HG03045 (cell line): ENCODE measurements around the gene NHERF1.

ENCODE experiments used
- ATAC-seq: cut with Tn5 transposase; IDR thresholded peaks from one replicate; pipeline ENCODE4 v1.9.1; 2021; ENCODE audit warnings: mild to moderate bottlenecking, moderate library complexity; ENCODE audit not compliant: unreplicated experiment

The NHERF1 gene

DNA sequence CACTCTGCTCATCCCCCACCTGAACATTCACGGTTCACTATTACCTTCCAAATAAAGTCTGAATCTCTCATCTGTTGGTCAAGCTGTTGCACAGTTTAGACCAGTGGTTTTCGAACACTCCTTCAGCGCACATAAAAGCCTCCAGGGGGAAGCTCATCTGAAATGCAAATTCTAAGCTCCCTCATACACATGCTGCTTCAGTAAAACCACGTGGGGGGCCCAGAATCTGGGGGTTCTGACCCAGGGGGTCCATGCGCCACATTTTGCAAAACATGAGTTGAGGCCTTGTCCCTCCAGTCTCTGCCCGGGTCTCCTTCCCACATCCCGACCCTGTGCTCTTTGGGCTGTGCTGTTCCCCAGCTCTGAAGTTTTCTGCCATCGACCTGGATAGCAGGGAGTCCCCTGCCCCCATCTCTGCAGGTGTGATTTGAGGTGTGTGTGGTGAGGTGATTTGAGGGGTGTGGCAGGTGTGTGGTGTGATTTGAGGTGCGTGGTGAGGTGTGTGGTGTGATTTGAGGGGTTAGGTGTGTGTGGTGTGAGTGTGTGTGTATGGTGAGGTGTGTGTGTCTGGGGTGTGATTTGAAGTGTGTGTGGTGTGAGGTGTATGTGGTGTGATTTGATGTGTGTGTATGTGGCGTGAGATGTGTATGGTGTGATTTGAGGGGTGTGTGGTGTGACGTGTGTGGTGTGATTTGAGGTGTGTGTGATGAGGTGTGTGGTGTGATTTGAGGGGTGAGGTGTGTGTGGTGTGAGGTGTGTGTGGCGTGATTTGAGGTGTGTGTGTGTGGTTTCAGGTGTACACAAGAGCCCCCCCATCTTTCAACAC lies 16.2 kb upstream of the NHERF1 start:
- no peak for ATAC-seq

- ATAC-seq, result no peak
Observed at GRCh38 chr17:74733365-74734122, 14.9 kb upstream of the NHERF1 start.

DNA sequence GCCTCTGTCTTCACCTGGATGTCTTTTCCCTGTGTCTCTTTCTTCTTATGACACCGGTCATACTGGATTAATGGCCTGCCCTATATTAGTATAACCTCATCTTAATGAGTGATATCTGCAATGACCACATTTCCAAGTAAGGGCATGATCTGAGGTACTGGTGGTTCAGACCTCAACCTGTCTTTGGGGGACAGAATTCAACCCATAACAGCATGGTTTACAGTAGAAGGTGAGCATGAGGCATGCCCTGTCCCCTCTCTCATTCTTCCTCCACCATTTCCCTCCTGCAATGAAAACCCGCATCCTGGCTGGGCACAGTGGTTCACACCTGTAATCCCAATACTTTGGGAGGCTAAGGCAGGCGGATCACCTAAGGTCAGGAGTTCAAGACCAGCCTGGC lies 14.2 kb upstream of the NHERF1 start:
- ATAC-seq, result no peak

- ATAC-seq, result no peak
Observed at GRCh38 chr17:74736513-74737298, 11.7 kb upstream of the NHERF1 start, which contains the start of gene RAB37. Gene RAB37, plus strand, starts transcription at chr17:74737256. Its CDS starts 17 bp downstream, at chr17:74737273.

DNA sequence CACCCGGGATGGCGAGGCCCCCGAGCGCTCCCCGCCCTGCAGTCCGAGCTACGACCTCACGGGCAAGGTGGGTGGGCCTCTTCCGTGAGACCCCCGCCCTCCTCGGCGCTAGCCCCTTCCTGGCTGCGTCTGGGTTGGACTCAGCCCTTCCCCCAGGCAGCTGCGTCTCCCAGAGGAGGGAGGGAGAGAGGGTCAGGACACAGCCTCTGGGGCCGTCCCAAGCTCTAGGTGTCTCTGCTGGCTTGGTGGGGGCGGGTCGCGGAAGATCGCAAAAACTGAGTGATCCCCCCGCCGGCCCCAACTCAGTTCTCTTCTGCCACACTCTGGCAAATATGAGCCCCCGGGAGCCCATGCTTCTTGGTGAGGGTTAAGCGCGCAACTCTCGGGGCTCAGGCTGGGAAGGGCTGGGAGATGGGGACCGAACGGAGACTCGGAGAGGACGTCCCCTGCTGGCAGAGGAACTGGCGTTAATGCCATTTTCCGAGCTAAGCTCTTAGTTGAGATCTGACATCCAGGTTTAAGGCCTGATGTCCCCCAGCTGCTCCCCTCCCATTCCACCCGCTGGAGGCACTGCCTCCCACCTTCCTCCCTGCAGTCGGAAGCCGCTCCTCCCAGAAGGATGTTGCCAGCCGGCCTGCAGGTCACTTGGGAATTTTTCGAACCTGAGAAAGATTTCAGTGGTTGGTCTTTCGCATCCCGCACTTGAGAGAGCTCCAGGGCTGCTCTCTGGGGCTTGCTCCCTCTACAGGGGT lies 11.0 kb upstream of the NHERF1 start:
- no peak for ATAC-seq

GRCh38 chr17:74738051-74738996 lies 10.1 kb upstream of the NHERF1 start:
- no peak for ATAC-seq

DNA sequence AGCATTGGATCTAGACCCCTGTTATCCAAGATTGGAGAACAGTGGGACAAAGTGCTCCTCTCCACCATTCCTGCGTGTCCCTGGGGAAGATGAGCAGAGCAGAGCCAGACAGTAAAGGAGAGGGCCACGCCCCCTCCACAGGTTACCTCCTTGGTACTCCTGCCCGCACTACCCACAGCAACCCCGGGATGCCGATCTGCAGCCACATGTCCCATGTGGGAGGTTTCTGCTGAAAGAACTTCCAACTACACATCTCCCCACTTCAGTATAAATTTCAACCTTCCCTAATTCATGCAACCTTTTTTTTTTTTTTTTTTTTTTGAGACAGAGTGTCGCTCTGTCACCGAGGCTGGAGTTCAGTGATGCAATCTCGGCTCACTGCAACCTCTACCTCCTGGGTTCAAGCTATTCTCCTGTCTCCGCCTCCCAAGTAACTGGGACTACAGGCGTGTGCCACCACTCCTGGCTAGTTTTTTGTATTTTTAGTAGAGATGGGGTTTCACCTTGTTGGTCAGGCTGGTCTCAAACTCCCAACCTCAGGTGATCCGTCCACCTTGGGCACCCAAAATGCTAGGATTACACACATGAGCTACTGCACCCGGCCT lies 9.1 kb upstream of the NHERF1 start:
- no peak for ATAC-seq

GRCh38 chr17:74740173-74740572 lies 8.3 kb upstream of the NHERF1 start:
- ATAC-seq, result no peak

DNA sequence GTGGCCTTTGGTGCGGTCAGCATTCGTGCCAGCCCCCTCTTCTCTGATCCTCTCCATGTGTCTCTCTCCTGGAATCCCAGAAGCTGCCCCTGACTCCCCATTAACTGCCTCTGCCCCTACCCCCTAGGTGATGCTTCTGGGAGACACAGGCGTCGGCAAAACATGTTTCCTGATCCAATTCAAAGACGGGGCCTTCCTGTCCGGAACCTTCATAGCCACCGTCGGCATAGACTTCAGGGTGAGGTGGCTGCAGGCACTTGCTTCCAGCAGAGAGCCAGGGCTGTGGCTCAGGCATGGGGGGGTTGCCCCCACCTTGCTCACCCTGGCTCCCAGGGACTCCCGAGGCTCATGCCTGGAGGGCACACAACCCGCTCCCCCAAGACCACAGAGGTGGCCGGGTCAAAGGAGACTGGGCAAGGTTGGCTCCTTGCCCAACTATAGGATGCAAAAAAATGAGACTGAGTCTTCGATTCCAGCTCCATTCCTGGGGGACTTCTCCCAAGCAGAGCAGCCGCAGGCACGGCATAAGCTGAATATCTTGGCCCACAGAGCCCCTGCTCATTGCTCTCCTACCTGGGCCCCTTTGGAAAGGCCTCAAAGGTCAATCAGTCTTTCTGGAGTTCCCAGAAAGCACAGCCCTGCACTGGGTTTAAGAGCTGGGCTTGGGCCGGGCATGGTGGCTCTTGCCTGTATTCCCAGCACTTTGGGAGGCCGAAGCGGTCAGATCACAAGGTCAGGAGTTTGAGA lies 7.6 kb upstream of the NHERF1 start:
- no peak for ATAC-seq

DNA sequence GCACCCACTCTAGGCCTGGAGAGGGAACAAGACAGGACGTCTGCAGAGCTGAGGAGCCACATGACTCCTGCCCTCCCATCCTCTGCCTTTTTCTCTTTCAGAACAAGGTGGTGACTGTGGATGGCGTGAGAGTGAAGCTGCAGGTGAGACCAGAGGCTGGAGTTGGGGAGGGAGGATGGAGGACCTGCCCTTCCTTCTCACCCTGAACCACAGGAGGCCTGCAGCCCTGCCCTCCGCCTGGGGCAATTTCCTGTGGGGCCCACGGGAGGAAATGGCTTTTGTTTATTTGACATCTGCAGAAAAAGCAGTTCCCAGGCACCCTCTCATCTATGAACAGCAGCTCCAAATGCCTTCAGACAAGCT lies 6.3 kb upstream of the NHERF1 start:
- no peak for ATAC-seq

DNA sequence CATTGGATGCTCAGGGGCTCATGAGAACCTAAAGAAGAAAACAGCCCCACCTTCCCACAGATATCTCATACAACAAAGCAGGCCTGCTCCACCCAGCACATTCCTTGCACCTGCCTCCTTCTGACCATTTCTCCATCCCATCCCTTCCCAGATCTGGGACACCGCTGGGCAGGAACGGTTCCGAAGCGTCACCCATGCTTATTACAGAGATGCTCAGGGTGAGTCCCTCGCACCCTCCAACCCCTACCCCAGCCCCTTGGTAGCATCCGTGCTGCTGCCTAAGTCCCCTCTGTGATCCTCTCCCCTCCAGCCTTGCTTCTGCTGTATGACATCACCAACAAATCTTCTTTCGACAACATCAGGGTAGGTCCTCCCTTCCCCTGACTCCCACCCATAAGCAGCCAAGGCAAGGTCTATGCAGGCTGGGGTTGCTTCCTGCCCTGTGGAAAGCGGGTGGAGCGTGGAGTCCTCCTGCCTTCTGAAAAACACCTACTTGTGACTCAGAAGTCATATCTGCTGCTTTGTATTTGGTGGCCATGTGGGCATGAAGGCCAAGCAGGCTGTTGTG lies 5.4 kb upstream of the NHERF1 start:
- ATAC-seq, result no peak

DNA sequence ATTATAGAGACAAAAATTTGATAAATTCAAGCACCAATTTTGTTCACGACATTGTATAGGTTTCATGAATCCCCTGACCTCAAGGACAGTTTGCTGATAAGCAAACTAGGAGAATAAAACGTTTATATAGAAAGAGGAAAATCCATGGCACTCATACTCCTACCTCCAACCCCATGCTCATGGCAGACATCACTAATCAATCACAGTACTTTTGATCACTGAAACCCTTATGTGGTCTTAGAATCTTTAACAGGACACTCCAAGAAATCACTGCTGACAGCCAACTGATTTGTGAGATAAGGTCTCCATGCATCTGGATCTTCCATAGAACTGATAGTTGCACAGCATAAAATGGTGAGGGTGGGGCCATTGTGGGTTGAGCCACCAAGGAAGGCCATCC lies 4.7 kb upstream of the NHERF1 start:
- no peak for ATAC-seq

DNA sequence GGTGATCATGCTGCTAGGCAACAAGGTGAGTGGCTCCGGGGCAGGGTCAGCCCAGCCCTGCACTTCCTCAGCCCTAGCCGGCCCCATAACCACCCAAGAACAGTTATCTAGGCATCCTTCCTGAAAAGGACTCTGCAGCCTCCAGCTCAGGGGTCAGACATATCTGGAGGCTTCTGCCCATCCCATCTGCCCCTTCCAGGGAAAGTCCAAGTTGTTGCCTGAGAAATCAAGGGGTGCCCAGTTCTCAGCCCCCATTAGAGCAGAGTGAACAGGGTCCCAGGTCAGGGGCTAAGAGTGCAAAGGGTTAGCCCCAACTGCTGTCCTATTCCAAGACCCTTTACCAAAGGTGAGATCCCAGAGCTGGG lies 4.1 kb upstream of the NHERF1 start:
- ATAC-seq, result no peak

- ATAC-seq, result no peak
Observed at GRCh38 chr17:74744714-74745547, 3.5 kb upstream of the NHERF1 start.

- no peak for ATAC-seq
Observed at GRCh38 chr17:74745548-74746177, 2.8 kb upstream of the NHERF1 start.

DNA sequence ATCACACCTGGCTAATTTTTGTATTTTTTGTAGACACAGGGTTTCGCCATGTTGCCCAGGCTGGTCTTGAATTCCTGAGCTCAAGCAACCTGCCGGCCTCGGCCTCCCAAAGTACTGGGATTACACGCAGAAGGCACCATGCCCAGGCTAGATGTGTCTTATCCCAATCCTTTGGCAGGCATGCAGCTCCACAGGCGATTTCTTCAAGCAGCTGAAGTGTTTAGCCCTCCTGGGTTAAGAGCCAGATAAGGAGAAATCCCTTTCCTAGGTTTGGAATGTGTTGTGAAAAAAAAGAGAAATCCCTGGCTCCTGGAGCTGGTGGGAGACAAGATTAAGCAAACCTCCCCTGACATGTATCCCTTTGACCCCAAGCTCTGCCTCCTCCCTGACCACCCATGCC lies 2.1 kb upstream of the NHERF1 start:
- ATAC-seq, result no peak

DNA sequence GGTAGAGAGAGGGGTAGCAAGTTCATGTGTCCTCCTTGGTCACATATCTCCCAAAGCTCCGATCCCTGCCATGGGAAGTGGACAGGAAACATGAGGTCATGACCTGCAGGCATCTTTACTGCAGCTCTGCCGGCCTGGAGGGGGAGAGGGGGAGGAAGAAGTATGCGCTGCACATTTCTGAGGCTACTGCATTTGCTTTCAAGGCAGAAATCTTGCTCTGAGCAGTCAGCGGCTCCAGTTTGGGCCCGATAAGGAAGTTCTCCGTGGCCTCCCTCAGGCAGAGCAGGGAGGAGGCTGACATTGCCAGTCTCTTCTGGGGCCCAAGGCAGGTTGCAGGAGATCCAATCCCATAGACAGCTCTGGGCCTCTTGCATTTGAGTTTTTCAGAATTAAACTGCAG lies 1.5 kb upstream of the NHERF1 start:
- ATAC-seq, result no peak
